GM13976 (cell line): ENCODE results near the gene FANCI.

Experiments used
- DNase-seq: peaks from one replicate; pipeline ENCODE4 v3.0.0; 2012; ENCODE audit warnings: low spot score
- CTCF ChIP-seq: IDR thresholded peaks from 2 replicates; pipeline ENCODE4 v1.5.1; 2012; ENCODE audit warnings: borderline replicate concordance, mild to moderate bottlenecking; ENCODE audit not compliant: insufficient read depth; ENCODE audit errors: extremely low read depth, missing control alignments, control extremely low read depth
- in situ Hi-C: fragments of 300-500 bp; cut with MboI; formaldehyde crosslinking; loops from one replicate; pipeline ENCODE4 v1.12.0; 2022; ENCODE audit warnings: low sequenced_read_pairs, mixed read lengths, inconsistent platforms; ENCODE audit not compliant: unreplicated experiment

The FANCI gene

DNA sequence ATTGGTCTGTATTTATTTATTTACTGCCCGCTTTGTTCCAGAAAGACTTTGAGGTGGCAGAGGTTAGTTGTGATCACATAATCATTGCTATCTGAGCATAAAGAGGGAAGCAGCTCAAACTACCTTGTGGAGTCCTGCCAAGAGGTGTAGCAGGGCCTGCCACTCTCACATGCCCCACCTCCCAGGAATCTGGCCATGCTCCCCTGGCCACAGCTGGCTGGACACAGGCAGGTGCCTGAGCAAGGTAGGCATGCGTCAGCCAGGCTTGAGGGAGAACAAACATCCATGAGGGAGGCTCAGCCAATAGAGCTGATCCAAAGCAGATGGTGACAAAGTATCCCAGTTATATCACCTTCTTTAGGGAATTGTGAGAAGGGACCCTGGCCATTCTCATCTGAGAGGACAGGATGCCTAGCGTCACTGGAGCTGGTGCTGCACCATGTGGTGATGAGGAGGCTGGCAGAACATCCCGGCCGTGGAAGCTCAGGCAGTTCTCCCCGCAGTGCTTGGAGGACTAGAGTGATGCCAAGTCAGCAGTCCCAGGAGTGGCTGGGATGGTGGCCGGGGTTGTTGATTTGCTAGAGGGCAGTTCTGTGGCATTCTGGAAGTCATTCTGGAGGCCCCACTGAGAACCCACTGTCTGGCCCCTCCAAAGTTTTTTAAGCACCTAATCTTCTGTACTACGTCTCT is 97.7 kb downstream of the FANCI start:
- TF ChIP-seq CTCF: no peak
- in situ Hi-C loops: no loop called here
- no peak for DNase-seq

GRCh38 chr15:89342840-89343239 is 99.1 kb downstream of the FANCI start:
- no peak for TF ChIP-seq CTCF
- no peak for DNase-seq
- in situ Hi-C loops: no loop called here

- DNase-seq: no peak
- in situ Hi-C loops: no loop called here
- TF ChIP-seq CTCF: no peak
These were observed 101.5 kb downstream of the FANCI start for GRCh38 chr15:89345248-89345647.

DNA sequence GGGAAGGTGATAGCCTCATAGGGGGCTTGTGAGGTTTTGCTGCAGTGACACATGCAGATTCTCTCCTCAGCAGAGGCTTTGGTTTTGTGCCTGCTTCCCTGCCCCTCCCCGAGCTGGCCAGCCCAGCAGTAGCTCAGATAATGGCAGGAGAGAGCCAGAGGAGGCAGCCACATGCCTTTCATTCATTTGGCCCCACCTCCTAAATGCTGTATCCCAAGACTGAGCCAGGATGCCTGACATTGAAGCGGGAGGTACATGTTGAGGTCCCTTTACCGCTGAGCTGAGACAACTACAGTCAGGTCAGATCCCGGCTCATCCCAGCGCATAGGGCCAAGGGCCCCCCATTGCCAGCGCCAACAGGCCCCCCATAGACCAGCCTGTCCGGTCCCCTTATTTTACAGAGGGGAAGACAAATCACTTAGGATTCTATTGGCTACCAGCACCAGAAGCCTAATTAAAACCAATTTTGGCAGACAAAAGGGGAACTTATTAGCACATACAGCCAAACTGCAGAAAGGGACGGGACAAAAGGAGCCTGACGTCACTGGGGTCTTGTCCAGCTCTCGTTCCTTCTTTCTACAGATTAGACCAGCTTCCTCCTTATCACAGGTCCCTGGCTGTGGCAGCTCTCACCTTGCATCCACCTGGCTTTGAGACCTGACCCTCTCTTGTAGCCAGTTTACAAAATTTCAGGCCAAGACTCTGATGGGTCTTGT is 102.9 kb downstream of the FANCI start:
- in situ Hi-C loops: no loop called here
- DNase-seq: no peak
- no peak for TF ChIP-seq CTCF

- TF ChIP-seq CTCF: no peak
- no peak for DNase-seq
- in situ Hi-C loops: no loop called here
These were observed 105.4 kb downstream of the FANCI start for GRCh38 chr15:89349206-89349558.

DNA sequence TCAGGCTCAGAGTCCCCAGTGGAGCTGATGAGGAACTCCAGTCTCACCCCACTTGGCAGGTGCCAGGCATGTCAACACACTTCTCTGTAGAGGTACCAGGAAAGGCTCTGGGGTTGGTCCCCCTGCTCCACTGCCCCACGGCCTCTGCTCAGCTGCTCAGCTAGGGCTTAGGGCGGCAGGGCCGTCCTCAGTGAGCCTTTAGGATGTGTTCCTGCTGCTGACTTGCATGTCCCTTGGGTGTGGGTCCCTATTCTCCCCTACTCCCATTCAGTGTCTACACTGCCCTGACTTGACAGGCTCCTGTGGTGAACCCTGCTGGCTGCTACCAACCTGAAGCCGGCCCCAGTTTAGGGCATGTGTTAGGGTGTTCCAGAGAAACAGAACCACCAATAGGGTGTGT is 108.7 kb downstream of the FANCI start:
- no peak for TF ChIP-seq CTCF
- in situ Hi-C loops: no loop called here
- DNase-seq: no peak

DNA sequence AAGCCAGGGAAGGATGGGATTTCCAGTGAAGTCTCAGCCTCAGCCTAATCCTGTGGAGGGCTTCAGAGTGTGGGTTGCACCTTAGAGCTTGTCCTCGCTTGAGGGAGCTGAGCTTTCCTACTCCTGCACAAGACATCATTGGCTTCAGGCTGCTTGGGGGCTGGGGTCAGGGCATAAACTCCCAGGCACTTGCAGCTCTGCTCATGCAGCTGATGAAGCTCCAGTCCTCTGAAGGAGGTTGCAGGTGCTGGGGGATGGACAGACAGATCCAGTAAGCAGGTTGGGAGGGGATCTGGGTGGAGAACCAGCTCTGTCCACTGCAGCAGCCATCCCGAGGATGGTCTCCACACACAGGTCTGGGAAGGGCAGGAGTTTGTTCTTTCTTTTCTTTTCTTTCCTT is 110.2 kb downstream of the FANCI start:
- TF ChIP-seq CTCF: no peak
- in situ Hi-C loops: no loop called here
- no peak for DNase-seq
